Brain microvascular endothelial cell (primary cell): ENCODE results near the gene IFNA21.
"Not testable (repeated sequence)": the region's sequence is repeated elsewhere in the genome, so short reads cannot be mapped to it uniquely, and the experiment has no call there.

ENCODE experiments used
- DNase-seq: peaks from one replicate; pipeline ENCODE4 v3.0.0-alpha.2; 2020
- H3K27ac ChIP-seq: fragments of 250-450 bp; sonication (Bioruptor Pico); 2 replicates; pipeline ENCODE4 v1.5.1; 2020; ENCODE audit warnings: mild to moderate bottlenecking, moderate library complexity
- H3K27me3 ChIP-seq: fragments of 250-450 bp; sonication (Bioruptor Pico); replicated peaks from 2 replicates; pipeline ENCODE4 v1.5.1; 2020; ENCODE audit warnings: mild to moderate bottlenecking
- H3K36me3 ChIP-seq: fragments of 250-450 bp; sonication (Bioruptor Pico); replicated peaks from 2 replicates; pipeline ENCODE4 v1.5.1; 2020; ENCODE audit warnings: mild to moderate bottlenecking
- H3K4me3 ChIP-seq: 2 replicates; pipeline ENCODE4 v1.5.1; 2011; ENCODE audit warnings: low read depth, mild to moderate bottlenecking, control low read depth, low read length, moderate library complexity
- CTCF ChIP-seq: IDR thresholded peaks from 2 replicates; pipeline ENCODE4 v1.5.1; 2011; ENCODE audit warnings: low read depth, mild to moderate bottlenecking, moderate library complexity, low read length, control low read depth, inconsistent platforms; ENCODE audit errors: missing control alignments
- in situ Hi-C: cut with HindIII; loops from 2 replicates; pipeline ENCODE4 v1.10.0; 2017; ENCODE audit warnings: low sequenced_read_pairs, low pct_ligation_motif_present

IFNA21 gene

DNA sequence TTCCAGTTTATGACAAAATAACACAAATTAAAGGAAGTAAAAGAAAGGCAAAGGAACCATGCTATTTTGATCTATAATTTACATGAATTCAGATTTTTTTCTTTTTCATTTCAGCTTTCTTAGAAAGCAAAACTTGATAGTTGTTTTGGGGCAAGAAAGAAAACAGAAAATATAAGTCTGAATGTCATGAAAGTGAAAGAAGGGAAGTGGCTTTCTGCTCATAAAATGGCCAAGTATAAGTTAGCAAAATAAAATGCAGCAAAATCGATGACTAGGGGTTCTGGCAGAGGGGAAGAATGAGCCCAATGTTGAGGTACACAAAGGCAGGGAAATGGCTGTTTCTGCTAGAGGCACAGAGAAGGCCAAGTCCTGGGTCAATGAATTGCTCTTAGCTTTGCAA lies 21.9 kb downstream of the IFNA21 start:
- Histone ChIP-seq H3K4me3 (no peak overlapping the region), H3K27ac (no peak overlapping the region), H3K36me3 (no peaks in the 10 kb centered on the region), H3K27me3 (no peaks in the 10 kb centered on the region)
- no peak for TF ChIP-seq CTCF
- DNase-seq = no peak
- in situ Hi-C loops = no loop called here

DNA sequence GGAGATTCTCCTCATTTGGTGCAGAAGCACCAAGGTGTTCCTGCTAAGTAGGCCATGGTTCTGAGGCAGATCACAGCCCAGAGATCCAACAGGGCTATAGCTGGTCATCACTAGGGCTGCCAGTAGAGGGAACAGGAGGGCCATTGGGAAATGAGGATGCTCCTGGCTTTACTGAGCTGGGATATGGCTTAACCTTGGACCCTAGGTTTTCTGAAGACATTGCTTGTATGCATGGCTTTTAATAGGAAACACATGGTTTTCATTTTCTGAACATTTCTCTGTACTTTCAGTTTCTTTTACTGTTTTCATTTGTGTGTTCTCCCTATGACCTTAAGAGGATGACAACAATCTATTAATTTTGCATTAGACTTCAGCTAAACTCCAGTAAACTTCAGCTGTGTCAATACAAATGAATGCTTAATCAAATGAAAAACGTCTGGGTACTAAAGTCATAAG lies 25.0 kb downstream of the IFNA21 start, which contains the start of gene IFNW1:
Gene IFNW1, minus strand, starts transcription at position 406 of the 456 bp plus-strand sequence. Its CDS starts 262 bp downstream, at position 144.
- in situ Hi-C loops = no loop called here
- H3K4me3 ChIP-seq = no peak within 1 kb of the TSS
- H3K27me3 ChIP-seq = no peaks in the 10 kb centered on the region
- no peaks in the 10 kb centered on the region for H3K36me3 ChIP-seq
- peak; percentile 56 for TF ChIP-seq CTCF
- no peak for DNase-seq
- H3K27ac ChIP-seq = no peak within 1 kb of the TSS

DNA sequence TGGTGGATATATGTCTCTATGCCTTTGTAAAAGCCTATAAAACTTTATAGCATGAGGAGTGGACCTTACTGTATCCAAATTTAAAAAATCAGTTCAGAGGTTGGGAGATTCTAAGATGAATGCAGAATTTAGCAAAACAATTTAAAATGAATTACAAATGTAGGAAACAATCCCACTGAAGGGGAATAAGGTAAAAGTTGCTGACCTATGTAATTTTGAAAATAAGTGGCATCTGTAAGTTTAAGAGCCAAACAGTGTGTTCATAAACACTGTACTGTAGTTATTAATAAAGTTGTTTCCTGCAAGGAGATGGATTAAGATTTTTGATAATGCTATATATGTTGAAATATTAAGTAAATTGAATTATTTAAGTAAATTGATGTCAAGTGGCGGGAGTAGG lies 29.4 kb downstream of the IFNA21 start:
- Histone ChIP-seq H3K27ac (no peak overlapping the region), H3K27me3 (no peaks in the 10 kb centered on the region), H3K4me3 (no peak overlapping the region), H3K36me3 (no peaks in the 10 kb centered on the region)
- DNase-seq = no peak
- TF ChIP-seq CTCF = no peak
- in situ Hi-C loops = no loop called here

DNA sequence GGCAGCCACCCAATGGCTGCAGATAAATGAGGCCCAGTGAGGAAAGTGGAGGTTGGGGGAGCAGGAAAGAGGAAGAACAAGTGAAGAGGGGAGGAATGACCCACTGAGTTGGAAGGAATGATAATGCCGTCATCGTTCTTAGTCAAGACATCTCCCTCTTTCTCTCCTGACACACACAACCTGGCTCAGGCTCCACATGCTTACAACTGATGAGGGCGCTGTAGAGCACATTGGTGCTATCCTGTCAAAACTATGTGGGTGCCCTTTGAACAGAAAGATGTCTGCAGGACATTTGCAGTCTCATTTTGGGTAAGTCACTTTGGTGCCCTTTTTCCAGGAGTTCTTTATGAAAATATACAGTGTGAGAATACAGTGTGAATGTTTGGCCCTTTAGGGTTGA lies 30.7 kb downstream of the IFNA21 start:
- in situ Hi-C loops = no loop called here
- no peak for DNase-seq
- no peak for TF ChIP-seq CTCF
- Histone ChIP-seq H3K36me3 (no peaks in the 10 kb centered on the region), H3K27ac (no peak overlapping the region), H3K27me3 (no peaks in the 10 kb centered on the region), H3K4me3 (no peak overlapping the region)

DNA sequence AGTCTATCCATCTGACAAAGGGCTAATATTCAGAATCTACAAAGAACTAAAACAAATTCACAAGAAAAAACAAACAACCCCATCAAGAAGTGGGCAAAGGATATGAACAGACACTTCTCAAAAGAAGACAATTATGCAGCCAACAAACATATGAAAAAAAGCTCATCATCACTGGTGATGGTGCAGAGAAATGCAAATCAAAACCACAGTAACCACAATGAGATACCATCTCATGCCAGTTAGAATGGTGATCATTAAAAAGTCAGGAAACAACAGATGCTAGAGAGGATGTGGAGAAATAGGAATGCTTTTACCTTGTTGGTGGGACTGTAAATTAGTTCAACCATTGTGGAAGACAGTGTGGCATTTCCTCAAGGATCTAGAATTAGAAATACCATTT lies 38.3 kb downstream of the IFNA21 start:
- H3K4me3 ChIP-seq, H3K27me3 ChIP-seq, H3K36me3 ChIP-seq, DNase-seq, H3K27ac ChIP-seq, in situ Hi-C loops: not testable (repeated sequence)

GRCh38 chr9:21121595-21122251 lies 44.7 kb downstream of the IFNA21 start:
- Histone ChIP-seq H3K27ac (no peak overlapping the region), H3K4me3 (no peak overlapping the region), H3K27me3 (no peaks in the 10 kb centered on the region), H3K36me3 (no peaks in the 10 kb centered on the region)
- no peak for TF ChIP-seq CTCF
- in situ Hi-C loops = no loop called here
- no peak for DNase-seq
